Sigmoid colon (tissue), 4 donors: ENCODE data around the gene SHPK.

Experiments used
- POLR2AphosphoS5 ChIP-seq, 4 donors: sonication (generic); formaldehyde crosslinking; IDR thresholded peaks; one replicate each; pipeline ENCODE4 v1.6.1; 2017; ENCODE audit warnings: antibody characterized with exemption in 4 of 4
- TF ChIP-seq, protein P1 (sequence below), 4 experiments: fragments of 450-650 bp in 3 of 4; fragments of 200-600 bp in 1 of 4; IDR thresholded peaks; one replicate each; pipeline ENCODE4 v1.5.1; 2016 to 2019; ENCODE audit warnings: antibody characterized with exemption in 4 of 4, mild to moderate bottlenecking in 3 of 4, moderate library complexity in 2 of 4

DNA sequence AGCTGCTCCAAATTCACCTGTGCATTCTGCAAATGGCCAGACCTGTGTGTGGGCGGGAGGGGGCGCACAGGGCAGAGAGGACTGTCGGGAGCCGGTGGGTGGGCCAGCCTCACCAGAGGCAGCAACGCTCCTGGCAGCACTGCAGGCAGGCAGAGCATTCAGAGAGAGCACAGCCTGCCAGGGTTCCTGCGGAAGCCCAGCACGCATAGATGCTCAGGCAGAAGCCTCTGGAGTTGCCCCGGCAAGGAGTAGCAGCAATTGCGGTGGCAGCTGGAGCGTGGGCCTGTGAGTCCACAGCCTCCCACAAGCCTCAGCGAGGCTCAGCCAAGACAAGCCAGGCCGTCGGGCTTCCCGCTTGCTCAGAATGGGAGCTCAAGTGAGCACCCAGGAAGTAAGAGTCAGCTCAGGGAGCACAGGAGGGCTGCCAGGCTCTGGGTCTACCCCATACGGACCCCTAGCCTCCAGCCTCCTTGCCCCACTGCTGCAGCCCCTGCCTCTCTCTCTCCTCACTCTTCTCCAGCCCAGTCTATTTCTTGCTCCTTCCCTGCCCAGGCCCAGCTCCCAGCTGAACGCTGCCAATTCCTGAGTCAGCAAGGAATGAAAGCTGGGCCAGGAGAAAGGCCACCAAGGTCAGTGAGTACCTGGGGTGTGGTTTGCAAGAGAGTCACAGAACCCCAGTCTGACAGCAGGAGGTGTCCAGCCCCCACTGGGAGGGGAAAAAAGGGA lies 42.2 kb upstream of the SHPK start:
- TF ChIP-seq, protein P1, sequence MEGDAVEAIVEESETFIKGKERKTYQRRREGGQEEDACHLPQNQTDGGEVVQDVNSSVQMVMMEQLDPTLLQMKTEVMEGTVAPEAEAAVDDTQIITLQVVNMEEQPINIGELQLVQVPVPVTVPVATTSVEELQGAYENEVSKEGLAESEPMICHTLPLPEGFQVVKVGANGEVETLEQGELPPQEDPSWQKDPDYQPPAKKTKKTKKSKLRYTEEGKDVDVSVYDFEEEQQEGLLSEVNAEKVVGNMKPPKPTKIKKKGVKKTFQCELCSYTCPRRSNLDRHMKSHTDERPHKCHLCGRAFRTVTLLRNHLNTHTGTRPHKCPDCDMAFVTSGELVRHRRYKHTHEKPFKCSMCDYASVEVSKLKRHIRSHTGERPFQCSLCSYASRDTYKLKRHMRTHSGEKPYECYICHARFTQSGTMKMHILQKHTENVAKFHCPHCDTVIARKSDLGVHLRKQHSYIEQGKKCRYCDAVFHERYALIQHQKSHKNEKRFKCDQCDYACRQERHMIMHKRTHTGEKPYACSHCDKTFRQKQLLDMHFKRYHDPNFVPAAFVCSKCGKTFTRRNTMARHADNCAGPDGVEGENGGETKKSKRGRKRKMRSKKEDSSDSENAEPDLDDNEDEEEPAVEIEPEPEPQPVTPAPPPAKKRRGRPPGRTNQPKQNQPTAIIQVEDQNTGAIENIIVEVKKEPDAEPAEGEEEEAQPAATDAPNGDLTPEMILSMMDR (IDR thresholded peaks at IDR 0.05), result no peak
- TF ChIP-seq POLR2AphosphoS5 (IDR thresholded peaks at IDR 0.05), result no peak
